H9 (cell line): ENCODE measurements around the gene SLFN5. TPM values are rescaled to one million over a fixed set of nuclear protein-coding genes. Genes with fewer than 3 reads are reported as not detected.

Source experiments
- DNase-seq: peaks from one replicate; pipeline ENCODE4 v3.0.0-alpha.2; 2017
- H2AFZ ChIP-seq: one replicate; pipeline ENCODE4 v1.6.1; 2013; ENCODE audit warnings: mild to moderate bottlenecking, low read length, control low read depth, moderate library complexity
- H2AK5ac ChIP-seq: 2 replicates; pipeline ENCODE4 v1.6.1; 2013; ENCODE audit warnings: low read length, control low read depth, mixed read lengths; ENCODE audit not compliant: insufficient read length
- H2BK120ac ChIP-seq: one replicate; pipeline ENCODE4 v1.6.1; 2013; ENCODE audit warnings: low read depth, mild to moderate bottlenecking, low read length, control low read depth, inconsistent platforms; ENCODE audit not compliant: poor library complexity, severe bottlenecking
- H2BK12ac ChIP-seq: 2 replicates; pipeline ENCODE4 v1.6.1; 2013; ENCODE audit warnings: low read length, control low read depth, mixed read lengths, low read depth; ENCODE audit not compliant: insufficient read length
- H2BK15ac ChIP-seq: 2 replicates; pipeline ENCODE4 v1.6.1; 2013; ENCODE audit warnings: low read depth, low read length, control low read depth
- H2BK20ac ChIP-seq: one replicate; pipeline ENCODE4 v1.6.1; 2013; ENCODE audit warnings: low read depth, mild to moderate bottlenecking, low read length, control low read depth, inconsistent platforms; ENCODE audit not compliant: poor library complexity, severe bottlenecking
- H2BK5ac ChIP-seq: 2 replicates; pipeline ENCODE4 v1.6.1; 2013; ENCODE audit warnings: low read length, control low read depth, mixed read lengths; ENCODE audit not compliant: insufficient read length
- H3K14ac ChIP-seq: 2 replicates; pipeline ENCODE4 v1.6.1; 2013; ENCODE audit warnings: low read length, control low read depth; ENCODE audit not compliant: insufficient read depth
- H3K18ac ChIP-seq: 2 replicates; pipeline ENCODE4 v1.6.1; 2013; ENCODE audit warnings: low read depth, mild to moderate bottlenecking, mixed read lengths, low read length, control low read depth; ENCODE audit not compliant: insufficient read length
- H3K23ac ChIP-seq: 2 replicates; pipeline ENCODE4 v1.6.1; 2013; ENCODE audit warnings: low read length, control low read depth, mixed read lengths, low read depth; ENCODE audit not compliant: insufficient read length
- H3K23me2 ChIP-seq: 2 replicates; pipeline ENCODE4 v1.6.1; 2013; ENCODE audit warnings: low read depth, mild to moderate bottlenecking, mixed read lengths, low read length, control low read depth; ENCODE audit not compliant: insufficient read length, poor library complexity, severe bottlenecking
- H3K27ac ChIP-seq: 2 replicates; pipeline ENCODE4 v1.5.1; 2013; ENCODE audit warnings: low read length, control low read depth, mixed read lengths, low read depth; ENCODE audit not compliant: insufficient read length
- H3K27me3 ChIP-seq: 2 replicates; pipeline ENCODE4 v1.6.1; 2013; ENCODE audit warnings: low read length, control low read depth, inconsistent platforms; ENCODE audit not compliant: insufficient read depth
- H3K4ac ChIP-seq: 2 replicates; pipeline ENCODE4 v1.6.1; 2013; ENCODE audit warnings: low read depth, mild to moderate bottlenecking, control low read depth, inconsistent platforms, low read length, moderate library complexity
- H3K4me1 ChIP-seq: 2 replicates; pipeline ENCODE4 v1.6.1; 2013; ENCODE audit warnings: low read length, control low read depth, inconsistent platforms; ENCODE audit not compliant: insufficient read depth
- H3K4me2 ChIP-seq: 2 replicates; pipeline ENCODE4 v1.6.1; 2013; ENCODE audit warnings: low read length, control low read depth, mixed read lengths; ENCODE audit not compliant: insufficient read length, insufficient read depth
- H3K56ac ChIP-seq: 2 replicates; pipeline ENCODE4 v1.6.1; 2013; ENCODE audit warnings: low read depth, mild to moderate bottlenecking, mixed read lengths, low read length, control low read depth; ENCODE audit not compliant: insufficient read length
- H3K79me1 ChIP-seq: 2 replicates; pipeline ENCODE4 v1.6.1; 2013; ENCODE audit warnings: low read depth, mild to moderate bottlenecking, moderate library complexity, low read length, control low read depth, inconsistent platforms; ENCODE audit not compliant: insufficient read depth, poor library complexity, severe bottlenecking
- H3K79me2 ChIP-seq: 2 replicates; pipeline ENCODE4 v1.6.1; 2013; ENCODE audit warnings: low read length, control low read depth, inconsistent platforms; ENCODE audit not compliant: insufficient read depth
- H3K9ac ChIP-seq: 2 replicates; pipeline ENCODE4 v1.6.1; 2013; ENCODE audit warnings: low read length, control low read depth, mixed read lengths; ENCODE audit not compliant: insufficient read length; ENCODE audit errors: extremely low read depth
- H3K9me3 ChIP-seq: one replicate; pipeline ENCODE4 v1.6.1; 2013; ENCODE audit warnings: low read depth, low read length, inconsistent platforms; ENCODE audit not compliant: control insufficient read depth
- H3T11ph ChIP-seq: one replicate; pipeline ENCODE4 v1.6.1; 2013; ENCODE audit warnings: mild to moderate bottlenecking, low read length, control low read depth, inconsistent platforms
- H4K20me1 ChIP-seq: one replicate; pipeline ENCODE4 v1.6.1; 2013; ENCODE audit not compliant: control insufficient read depth, insufficient read length, insufficient read depth
- H4K5ac ChIP-seq: 2 replicates; pipeline ENCODE4 v1.6.1; 2013; ENCODE audit warnings: low read depth, mild to moderate bottlenecking, mixed read lengths, low read length, control low read depth; ENCODE audit not compliant: insufficient read length
- H4K8ac ChIP-seq: replicated peaks from 2 replicates; pipeline ENCODE4 v1.6.1; 2013; ENCODE audit warnings: low read length, control low read depth, mixed read lengths, low read depth; ENCODE audit not compliant: insufficient read length
- H4K91ac ChIP-seq: 2 replicates; pipeline ENCODE4 v1.6.1; 2013; ENCODE audit warnings: low read depth, mild to moderate bottlenecking, moderate library complexity, mixed read lengths, low read length, control low read depth; ENCODE audit not compliant: insufficient read length
- H3K27ac Mint-ChIP-seq, 3 experiments: 2 replicates in 2 of 3; 3 replicates in 1 of 3; pipeline ENCODE4 v1.8.0; 2020 to 2021; ENCODE audit warnings: mixed read lengths in 3 of 3, mild to moderate bottlenecking in 1 of 3, moderate library complexity in 1 of 3
- H3K27me3 Mint-ChIP-seq: 2 replicates; pipeline ENCODE4 v1.8.0; 2021; ENCODE audit warnings: low read depth, mild to moderate bottlenecking, moderate library complexity, mixed read lengths
- H3K36me3 Mint-ChIP-seq, 3 experiments: 2 replicates in 2 of 3; 3 replicates in 1 of 3; pipeline ENCODE4 v1.8.0; 2020 to 2021; ENCODE audit warnings: low read depth in 3 of 3, mixed read lengths in 3 of 3; ENCODE audit not compliant: insufficient read depth in 1 of 3
- H3K4me1 Mint-ChIP-seq, 2 experiments: 2 replicates each; pipeline ENCODE4 v1.8.0; 2020; ENCODE audit warnings: mixed read lengths in 2 of 2
- H3K4me3 Mint-ChIP-seq, 2 experiments: 2 replicates in 1 of 2; 3 replicates in 1 of 2; pipeline ENCODE4 v1.8.0; 2020 to 2021; ENCODE audit warnings: mild to moderate bottlenecking in 2 of 2, mixed read lengths in 2 of 2, moderate library complexity in 1 of 2
- H3K9me3 Mint-ChIP-seq, 2 experiments: 2 replicates in 1 of 2; 3 replicates in 1 of 2; pipeline ENCODE4 v1.8.0; 2020; ENCODE audit warnings: mild to moderate bottlenecking in 2 of 2, mixed read lengths in 2 of 2, moderate library complexity in 1 of 2
- CTCF ChIP-seq: fragments of 200-600 bp; sonication (generic); conservative IDR thresholded peaks from 3 replicates; pipeline ENCODE4 v1.8.0; 2021; ENCODE audit warnings: antibody characterized with exemption, mild to moderate bottlenecking
- WGBS: extraction: QIAGEN DNeasy Blood & Tissue Kit; methylation state at CpG from one replicate; pipeline ENCODE4 v1.1.7; 2013; ENCODE audit warnings: missing lambda C conversion rate, low lambda C conversion rate, mixed read lengths; ENCODE audit not compliant: insufficient read length; ENCODE audit errors: extremely low coverage; 5-methylcytosine and 5-hydroxymethylcytosine counted together
- total RNA-seq: library from RNA; stranded (reverse); gene quantifications from 2 replicates; pipeline ENCODE4 v1.2.1, GENCODE V29; 2021

The SLFN5 gene
- total RNA-seq, 1 experiment from 2014 or later, result 2.9 TPM

GRCh38 chr17:35210741-35211140, 32.1 kb upstream of the SLFN5 start:
- Histone ChIP-seq H4K5ac (no peak overlapping the region), H3K9me3 (no peaks in the 10 kb centered on the region), H4K91ac (no peak overlapping the region), H4K8ac (no peak overlapping the region), H3K4me2 (no peak overlapping the region), H3K14ac (no peak overlapping the region), H3K27me3 (no peaks in the 10 kb centered on the region), H3K79me1 (no peaks in the 10 kb centered on the region), H3K79me2 (no peaks in the 10 kb centered on the region), H2AK5ac (no peak overlapping the region), H3K4me1 (no peaks in the 10 kb centered on the region), H2AFZ (no peak overlapping the region), H3K27ac (no peak overlapping the region), H2BK15ac (no peak overlapping the region), H3K9ac (no peak overlapping the region), H2BK12ac (no peak overlapping the region), H3K56ac (no peak overlapping the region), H3K23me2 (no peaks in the 10 kb centered on the region), H3K23ac (no peak overlapping the region), H2BK20ac (no peak overlapping the region), H2BK5ac (no peak overlapping the region), H3K4ac (no peak overlapping the region), H3K18ac (no peak overlapping the region), H4K20me1 (no peaks in the 10 kb centered on the region), H2BK120ac (no peak overlapping the region), H3T11ph (no peak overlapping the region)
- Mint-ChIP-seq H3K36me3 (no peaks in the 10 kb centered on the region; a peak in 1 of 7 replicates), H3K4me1 (peaks cover under 1 to 2% of the 10 kb centered on the region in 2 experiments; a peak in 2 of 4 replicates), H3K27me3 (peaks cover 12% of the 10 kb centered on the region), H3K27ac (no peak overlapping the region), H3K4me3 (no peak overlapping the region), H3K9me3 (peaks cover 0 to 13% of the 10 kb centered on the region in 2 experiments; a peak in 2 of 5 replicates)
- TF ChIP-seq CTCF, result no peak
- WGBS, result no CpG with 5 or more reads among the region's 7 CpGs
- DNase-seq, result no peak
